Stimulated activated CD8-positive, alpha-beta memory T cell treated with anti-CD3 and anti-CD28 coated beads, Interleukin-7, amount 100 ng/mL, for 48 hours (primary cell): ENCODE measurements around the gene POU4F1.
"Not testable (repeated sequence)": the region's sequence is repeated elsewhere in the genome, so short reads cannot be mapped to it uniquely, and the experiment has no call there.

Experiments used
- DNase-seq, 2 donors: peaks; one replicate each; pipeline ENCODE4 v3.0.0-alpha.2; 2020; ENCODE audit warnings: low read depth in 1 of 2; ENCODE audit errors: extremely low read depth in 1 of 2

Gene POU4F1, protein sequence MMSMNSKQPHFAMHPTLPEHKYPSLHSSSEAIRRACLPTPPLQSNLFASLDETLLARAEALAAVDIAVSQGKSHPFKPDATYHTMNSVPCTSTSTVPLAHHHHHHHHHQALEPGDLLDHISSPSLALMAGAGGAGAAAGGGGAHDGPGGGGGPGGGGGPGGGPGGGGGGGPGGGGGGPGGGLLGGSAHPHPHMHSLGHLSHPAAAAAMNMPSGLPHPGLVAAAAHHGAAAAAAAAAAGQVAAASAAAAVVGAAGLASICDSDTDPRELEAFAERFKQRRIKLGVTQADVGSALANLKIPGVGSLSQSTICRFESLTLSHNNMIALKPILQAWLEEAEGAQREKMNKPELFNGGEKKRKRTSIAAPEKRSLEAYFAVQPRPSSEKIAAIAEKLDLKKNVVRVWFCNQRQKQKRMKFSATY

DNA sequence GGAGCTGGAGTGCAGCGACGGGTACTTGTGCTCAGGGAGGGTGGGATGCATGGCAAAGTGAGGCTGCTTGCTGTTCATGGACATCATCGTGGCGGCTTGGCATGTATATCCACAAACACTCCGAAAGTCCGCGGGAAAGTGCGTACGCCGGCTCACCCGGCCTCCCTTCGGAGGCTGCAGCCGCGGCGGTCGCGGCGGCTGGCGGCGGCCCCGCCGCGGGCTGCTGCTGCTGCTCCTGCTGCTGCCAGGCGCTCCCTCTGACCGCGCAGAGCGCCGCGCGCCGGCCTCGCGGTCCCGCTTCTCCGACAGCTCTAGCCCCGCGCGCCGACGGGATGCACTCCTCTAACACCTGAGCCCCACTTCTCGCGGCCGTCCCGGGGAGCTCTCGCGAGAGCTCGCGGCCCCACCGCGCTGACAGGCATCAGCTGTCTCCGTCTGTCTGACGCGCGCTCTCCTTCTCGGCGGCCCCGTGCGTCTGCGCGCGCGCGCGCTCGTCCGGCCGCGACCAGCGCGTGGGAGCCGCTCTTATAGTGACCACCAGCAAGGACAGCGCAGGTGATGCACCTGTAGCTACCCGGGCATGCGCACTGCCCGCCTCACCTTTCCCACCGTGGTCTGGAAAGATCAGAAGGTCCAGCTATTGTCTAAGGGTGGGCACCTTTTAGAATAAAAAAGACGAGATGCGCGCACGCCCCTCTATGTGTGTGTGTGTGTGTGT is at the start of gene POU4F1:
Gene POU4F1 (minus strand): TSS at position 313 of the 718 bp plus-strand sequence. CDS start 226 bp downstream, at position 87.
- DNase-seq = peak; percentile 57 to 58

DNA sequence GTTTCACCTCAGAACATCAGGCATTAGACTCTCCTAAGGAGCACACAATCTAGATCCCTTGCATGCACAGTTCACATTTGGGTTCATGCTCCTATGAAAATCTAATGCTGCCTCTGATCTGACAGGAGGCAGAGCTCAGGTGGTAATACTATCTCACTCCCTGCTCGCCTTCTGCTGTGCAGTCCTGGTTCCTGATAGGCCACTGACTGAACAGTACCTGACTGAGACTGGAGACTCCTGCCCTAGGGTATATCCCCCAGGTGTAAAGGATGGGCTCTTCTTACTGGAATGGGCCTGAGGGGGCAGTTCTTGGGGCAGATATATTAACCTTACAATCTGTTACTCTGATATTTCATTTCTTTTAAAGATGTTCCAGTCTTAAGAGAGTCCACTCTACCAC is 49.3 kb upstream of the POU4F1 start:
- no peak for DNase-seq

DNA sequence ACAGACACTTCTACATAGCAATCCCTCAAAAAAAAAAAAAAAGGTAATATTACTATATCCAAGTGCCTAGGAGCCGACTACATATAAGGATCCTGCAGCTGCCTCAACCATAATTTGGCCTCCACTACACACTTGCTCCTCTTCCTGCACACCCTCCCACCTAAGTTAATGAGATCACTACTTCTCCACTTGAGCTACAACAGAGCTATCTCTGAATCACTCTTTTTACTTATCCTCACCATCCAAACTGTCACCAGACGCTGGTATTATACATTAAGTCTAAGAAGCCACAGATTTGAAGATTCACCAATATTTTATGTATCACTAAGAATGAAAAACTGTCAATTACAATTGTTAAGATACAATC is 47.3 kb upstream of the POU4F1 start:
- DNase-seq = no peak

DNA sequence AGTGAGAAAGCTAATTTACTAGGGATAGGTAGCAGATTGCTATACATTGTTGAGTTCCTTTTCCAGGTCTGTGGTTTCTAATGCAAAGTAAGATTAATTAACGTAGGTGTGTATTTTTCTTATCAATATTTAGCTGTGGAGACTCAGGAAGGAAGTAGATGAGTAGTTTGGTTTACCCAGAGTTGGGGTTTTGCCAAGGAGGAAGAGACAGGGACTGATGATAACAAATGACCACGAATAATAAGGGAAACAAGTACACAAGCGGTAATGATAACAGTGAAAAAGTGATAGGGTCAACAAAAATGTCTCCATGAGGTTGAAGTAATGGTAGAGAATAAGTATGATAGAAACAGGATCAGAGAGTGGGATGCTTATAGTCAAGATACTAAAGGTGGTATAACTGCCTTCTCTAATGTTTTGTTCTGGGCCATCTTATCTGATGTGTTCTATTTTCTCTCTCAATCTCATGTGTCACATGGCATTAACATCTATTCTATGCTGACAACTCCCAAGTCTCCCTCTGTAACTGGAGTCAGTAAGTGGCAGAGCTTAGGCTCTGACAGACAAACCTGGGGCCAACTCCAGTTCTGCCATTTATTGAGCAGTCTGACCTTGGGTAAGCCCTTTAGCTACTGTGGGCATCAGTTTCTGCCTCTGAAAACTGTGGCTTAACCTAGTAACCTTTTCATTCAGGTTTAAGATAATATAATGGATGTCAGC is 46.8 kb upstream of the POU4F1 start:
- no peak for DNase-seq

DNA sequence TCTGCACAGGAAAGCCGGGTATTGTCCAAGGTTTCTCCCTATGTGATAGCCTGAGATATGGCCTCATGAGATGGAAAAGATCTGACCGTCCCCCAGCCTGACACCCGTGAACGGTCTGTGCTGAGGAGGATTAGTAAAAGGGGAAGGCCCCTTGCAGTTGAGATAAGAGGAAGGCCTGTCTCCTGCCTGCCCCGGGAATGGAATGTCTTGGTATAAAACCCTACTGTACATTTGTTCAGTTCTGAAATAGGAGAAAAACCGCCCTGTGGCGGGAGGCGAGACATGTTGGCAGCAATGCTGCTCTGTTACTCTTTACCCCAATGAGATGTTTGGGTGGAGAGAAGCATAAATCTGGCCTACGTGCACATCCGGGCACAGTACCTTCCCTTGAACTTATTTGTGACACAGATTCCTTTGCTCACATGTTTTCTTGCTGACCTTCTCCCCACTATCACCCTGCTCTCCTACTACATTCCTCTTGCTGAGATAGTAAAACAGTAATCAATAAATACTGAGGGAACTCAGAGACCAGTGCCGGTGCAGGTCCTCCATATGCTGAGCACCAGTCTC is 43.8 kb upstream of the POU4F1 start:
- not testable (repeated sequence) for DNase-seq

DNA sequence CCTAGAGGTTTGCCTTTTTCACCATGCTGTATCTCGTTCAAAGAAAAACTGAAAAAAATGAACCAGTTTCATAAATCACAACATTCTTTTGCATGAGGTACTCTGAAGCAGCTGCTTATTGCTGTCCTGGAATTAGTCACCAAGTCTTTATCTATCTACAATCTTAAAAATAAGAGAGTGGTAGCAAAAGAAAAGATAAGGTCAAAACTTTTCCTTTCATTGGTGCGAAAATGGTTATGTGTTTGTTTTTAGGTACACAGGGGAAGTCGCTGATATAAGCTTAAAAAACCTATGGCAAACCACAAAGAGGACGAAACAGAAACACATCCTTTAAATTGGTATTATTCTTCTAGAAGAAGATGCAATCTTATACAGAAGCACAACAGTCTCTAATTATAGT is 34.9 kb upstream of the POU4F1 start:
- DNase-seq = no peak

DNA sequence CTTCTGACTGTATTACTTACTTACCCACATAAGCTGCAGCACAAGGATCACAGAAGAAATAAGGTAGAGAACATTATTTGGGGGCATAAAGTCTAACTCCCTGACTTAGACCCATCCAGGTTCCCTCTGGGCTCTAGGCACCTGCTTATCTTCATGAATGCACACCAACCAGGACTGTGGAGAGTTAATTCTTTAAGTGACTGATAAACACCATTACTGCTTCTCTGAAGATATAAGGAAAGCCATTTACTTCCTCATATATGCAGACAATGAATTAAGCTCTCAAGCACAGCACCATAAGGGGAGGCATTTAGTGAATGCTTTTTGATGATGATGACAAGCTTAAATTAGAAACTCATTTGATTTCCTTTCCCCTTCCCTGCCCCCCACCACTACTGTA is 33.1 kb upstream of the POU4F1 start:
- no peak for DNase-seq

GRCh38 chr13:78632996-78633395 is 29.6 kb upstream of the POU4F1 start:
- no peak for DNase-seq

DNA sequence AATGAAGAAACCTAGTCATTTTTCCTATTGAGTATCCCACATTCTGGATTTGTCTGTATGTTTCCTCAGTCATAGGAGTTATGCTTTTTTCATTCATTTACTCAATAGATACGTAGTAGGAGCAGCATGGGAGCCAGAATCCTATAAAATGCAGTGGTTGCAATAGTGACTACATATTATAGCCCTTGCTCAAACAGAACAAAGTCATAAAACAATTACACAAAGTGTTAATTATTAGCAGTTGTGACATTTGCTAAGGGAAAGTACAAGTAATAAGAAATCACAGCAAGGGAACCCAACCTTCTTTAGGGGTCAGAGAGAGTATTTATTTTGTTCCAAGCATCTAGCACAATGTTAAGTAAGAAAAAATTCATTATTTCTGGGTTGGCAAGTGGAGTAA is 27.7 kb upstream of the POU4F1 start:
- no peak for DNase-seq

- DNase-seq = no peak
These were observed 27.2 kb upstream of the POU4F1 start for GRCh38 chr13:78630511-78630910.

- DNase-seq = no peak
These were observed 22.0 kb upstream of the POU4F1 start for GRCh38 chr13:78625384-78625783.

DNA sequence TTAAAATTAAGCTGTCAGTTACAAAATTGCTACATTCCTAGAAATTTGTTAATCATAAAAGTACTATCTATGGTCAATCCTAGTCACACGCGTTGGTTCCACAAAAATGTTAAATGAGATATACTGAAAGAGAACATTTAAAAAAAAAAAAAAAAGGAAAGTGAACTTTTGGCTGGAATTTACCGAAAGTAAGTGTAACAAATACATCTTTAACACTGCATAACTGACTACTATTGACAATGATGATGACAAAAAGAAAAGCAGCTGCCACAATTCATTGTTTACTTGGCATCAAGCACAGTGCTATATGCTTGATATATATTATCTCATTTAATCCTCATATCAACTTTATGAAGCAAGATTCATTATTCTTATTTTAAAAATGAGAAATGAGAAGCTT is 19.8 kb upstream of the POU4F1 start:
- DNase-seq = no peak

DNA sequence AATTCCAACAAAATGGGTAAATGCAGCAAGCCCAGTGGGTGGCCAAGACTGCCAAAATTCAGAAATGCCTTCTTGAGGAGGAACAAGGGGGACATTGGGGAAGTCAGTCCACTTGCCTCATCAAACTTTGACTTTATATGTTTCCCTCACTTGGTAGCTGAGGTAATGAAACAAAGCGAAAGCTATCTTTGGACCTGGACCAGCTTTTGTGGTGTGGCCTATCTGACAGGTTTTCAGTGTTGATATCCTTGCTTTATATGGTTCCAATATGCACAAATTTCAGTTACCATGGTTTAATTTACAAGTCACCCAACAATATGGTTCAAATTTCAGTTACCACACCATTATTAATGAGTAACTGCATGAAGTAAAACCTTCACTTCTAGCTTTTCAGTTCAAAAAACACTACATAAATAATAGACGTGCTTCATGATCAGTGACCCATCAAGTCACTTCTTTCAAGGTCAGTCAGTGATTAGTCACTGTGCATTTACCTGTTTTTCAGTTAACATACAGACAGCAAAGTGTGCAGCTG is 17.7 kb upstream of the POU4F1 start:
- no peak for DNase-seq

DNA sequence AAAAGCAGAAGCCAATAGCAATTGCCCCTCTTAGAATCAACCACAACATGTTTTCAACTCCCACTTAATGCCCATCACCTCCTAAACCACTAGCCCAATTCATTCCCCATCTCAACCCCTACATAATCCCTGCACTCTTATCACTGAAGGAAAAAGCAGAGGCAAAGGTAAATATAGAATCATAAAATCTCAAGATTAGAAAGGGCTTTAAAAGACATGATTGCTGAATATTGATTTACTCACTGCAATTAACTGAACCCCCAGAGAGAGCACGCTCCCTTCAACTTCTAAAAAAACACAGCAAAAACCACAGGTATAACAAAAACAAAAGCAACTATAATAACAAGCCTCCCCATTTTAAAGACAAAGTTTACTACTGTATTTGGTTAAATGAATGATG is 15.1 kb upstream of the POU4F1 start:
- DNase-seq = no peak

DNA sequence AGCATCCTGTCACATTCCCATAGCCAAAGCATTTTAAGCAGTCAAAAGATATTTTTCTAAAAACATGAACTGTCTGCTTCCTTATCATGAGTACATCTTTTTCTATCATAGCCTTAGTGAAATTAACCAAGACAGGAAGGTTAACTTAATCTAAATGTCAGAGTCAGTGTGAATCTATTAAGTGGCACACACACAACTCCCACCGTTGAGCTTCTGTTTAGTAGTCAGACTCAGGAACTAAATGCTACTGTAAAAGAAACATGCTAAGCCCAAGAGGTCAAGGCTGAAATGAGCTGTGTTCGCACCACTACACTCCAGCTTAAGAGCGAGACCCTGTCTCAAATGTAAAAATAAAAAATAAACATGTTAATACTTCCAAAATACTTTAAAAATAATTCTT is 7.7 kb upstream of the POU4F1 start:
- no peak for DNase-seq

GRCh38 chr13:78610381-78610883 is 7.1 kb upstream of the POU4F1 start:
- no peak for DNase-seq

DNA sequence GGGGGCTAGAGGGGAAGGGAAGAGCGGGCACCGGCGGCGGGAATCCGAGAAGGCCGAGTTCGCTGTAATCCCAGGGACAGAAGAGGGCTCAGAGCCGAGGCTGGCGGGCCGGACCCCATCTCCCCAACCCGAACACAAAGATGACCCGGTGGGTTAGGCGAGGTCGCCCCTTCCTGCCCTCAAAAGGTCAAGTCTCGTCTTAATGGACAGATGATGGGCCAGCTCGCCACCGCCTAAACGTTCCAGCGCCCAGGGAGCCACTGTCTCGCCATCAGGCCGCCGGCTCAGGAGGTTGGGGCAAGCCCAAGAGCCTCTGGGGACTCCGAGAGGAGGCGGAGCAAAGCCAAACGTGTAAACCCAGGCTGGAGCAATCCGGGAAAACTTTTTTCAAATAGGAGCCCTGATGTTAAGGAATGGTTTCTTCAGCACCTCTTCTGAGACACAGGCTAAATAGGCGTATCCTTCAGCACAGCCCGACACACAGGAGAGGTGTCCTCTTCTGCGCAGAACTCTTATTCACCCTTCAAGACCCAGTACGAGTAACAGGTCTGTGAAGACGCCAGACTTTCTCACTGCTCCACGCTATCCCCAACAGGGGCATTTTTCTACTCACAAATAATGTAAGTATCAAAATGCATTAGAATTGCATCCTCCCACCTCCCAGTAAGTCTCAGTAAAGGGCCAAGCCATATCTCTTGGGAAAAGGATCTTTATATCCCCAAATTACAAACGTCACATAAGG is 6.3 kb upstream of the POU4F1 start:
- DNase-seq = no peak

DNA sequence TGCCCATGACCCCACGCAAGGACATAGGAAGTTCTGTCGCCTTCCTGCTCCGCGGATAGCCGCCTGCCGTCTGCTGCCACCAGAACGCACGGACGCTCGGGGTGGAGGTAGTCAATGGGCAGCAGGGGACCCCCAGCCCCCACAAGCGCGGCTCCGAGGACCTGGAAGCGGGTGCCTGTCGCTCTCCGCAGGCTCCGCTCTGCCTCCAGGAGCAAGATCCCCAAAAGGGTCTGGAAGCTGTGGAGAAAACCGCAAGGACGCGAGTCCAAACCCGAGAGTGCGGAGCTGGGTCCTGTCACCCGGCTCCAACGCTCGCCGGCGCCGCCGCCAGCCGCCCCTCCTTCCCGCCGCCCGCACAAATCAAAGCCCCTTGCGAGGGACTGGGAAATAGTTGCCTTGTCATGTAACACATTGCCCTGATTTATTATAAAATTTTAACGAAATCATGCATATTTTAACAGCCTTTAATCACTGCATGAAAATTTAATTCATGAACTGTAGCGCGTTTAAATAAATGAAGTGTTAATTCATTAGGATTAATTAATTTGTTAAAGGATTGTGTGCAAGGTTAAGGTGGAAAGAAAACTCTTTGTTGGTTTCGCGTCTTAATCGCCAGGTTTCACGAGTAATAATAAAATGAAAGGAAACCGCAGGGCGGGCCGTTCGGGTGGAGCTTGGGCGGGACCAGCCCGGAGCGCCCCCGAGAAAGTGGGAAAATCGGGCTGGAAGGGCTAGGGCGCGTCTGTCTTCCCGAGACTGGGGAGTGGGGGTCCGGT is 5.5 kb upstream of the POU4F1 start:
- no peak for DNase-seq

- no peak for DNase-seq
These were observed 4.9 kb upstream of the POU4F1 start for GRCh38 chr13:78608252-78608687.
